ENCODE data around the gene NCAM2.

Gene NCAM2

GRCh38 chr21:21458124-21458631, 460.0 kb downstream of the NCAM2 start:
- Histone ChIP-seq H3K9me3 (ENCODE audit: low read length) (no peaks in the 10 kb centered on the region), H3K4me3 (ENCODE audit: low read depth, low read length, poor library complexity, severe bottlenecking) (no peak overlapping the region), H3K27ac (ENCODE audit: low read depth, low read length, poor library complexity, severe bottlenecking) (no peak overlapping the region), H3K79me2 (ENCODE audit: insufficient read depth, low read length) (no peaks in the 10 kb centered on the region), H3K27me3 (ENCODE audit: insufficient read depth, low read length) (no peaks in the 10 kb centered on the region), H3K9ac (ENCODE audit: low read length) (no peak overlapping the region), H2AFZ (ENCODE audit: low read length) (no peak overlapping the region), H3K4me1 (ENCODE audit: insufficient read depth, low read length, severe bottlenecking) (no peaks in the 10 kb centered on the region), H3K36me3 (ENCODE audit: insufficient read depth, low read length) (no peaks in the 10 kb centered on the region), H3K9me2 (ENCODE audit: low read depth, low read length) (no peaks in the 10 kb centered on the region), H3F3A (ENCODE audit: insufficient read depth, low read length) (no peaks in the 10 kb centered on the region), H4K20me1 (ENCODE audit: insufficient read depth, low read length) (no peaks in the 10 kb centered on the region), H3K4me2 (ENCODE audit: low read length) (no peak overlapping the region)
- no peak for TF ChIP-seq EZH2 (IDR thresholded peaks at IDR 0.05; ENCODE audit: borderline replicate concordance, low read length)
- TF ChIP-seq, protein P1, sequence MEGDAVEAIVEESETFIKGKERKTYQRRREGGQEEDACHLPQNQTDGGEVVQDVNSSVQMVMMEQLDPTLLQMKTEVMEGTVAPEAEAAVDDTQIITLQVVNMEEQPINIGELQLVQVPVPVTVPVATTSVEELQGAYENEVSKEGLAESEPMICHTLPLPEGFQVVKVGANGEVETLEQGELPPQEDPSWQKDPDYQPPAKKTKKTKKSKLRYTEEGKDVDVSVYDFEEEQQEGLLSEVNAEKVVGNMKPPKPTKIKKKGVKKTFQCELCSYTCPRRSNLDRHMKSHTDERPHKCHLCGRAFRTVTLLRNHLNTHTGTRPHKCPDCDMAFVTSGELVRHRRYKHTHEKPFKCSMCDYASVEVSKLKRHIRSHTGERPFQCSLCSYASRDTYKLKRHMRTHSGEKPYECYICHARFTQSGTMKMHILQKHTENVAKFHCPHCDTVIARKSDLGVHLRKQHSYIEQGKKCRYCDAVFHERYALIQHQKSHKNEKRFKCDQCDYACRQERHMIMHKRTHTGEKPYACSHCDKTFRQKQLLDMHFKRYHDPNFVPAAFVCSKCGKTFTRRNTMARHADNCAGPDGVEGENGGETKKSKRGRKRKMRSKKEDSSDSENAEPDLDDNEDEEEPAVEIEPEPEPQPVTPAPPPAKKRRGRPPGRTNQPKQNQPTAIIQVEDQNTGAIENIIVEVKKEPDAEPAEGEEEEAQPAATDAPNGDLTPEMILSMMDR (IDR thresholded peaks at IDR 0.05; ENCODE audit: low read length) = no peak

DNA sequence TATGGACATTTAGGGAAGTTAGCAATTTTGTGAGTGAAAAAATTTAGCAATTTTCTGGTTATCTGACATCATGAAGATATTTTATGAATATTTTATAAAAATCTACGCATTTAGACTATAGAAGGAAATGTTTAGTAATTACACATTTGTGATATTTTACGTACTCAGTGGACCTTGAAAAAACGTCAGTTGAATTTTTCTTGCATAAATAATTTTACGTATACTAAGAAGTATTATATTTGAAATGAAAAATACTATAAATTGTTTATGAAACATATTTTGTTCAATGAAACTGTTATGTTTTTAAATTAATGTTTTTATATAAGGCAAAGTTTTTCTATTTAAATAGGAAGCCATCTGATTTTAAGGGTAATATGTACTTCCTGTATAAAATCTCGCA, 462.8 kb downstream of the NCAM2 start:
- Histone ChIP-seq H3K4me2 (ENCODE audit: low read length) (no peak overlapping the region), H3K9ac (ENCODE audit: low read length) (no peak overlapping the region), H4K20me1 (ENCODE audit: insufficient read depth, low read length) (no peaks in the 10 kb centered on the region), H3K9me3 (ENCODE audit: low read length) (no peaks in the 10 kb centered on the region), H2AFZ (ENCODE audit: low read length) (no peak overlapping the region), H3K4me1 (ENCODE audit: insufficient read depth, low read length, severe bottlenecking) (no peaks in the 10 kb centered on the region), H3F3A (ENCODE audit: insufficient read depth, low read length) (no peaks in the 10 kb centered on the region), H3K27me3 (ENCODE audit: insufficient read depth, low read length) (no peaks in the 10 kb centered on the region), H3K4me3 (ENCODE audit: low read depth, low read length, poor library complexity, severe bottlenecking) (no peak overlapping the region), H3K36me3 (ENCODE audit: insufficient read depth, low read length) (no peaks in the 10 kb centered on the region), H3K79me2 (ENCODE audit: insufficient read depth, low read length) (no peaks in the 10 kb centered on the region), H3K27ac (ENCODE audit: low read depth, low read length, poor library complexity, severe bottlenecking) (no peak overlapping the region), H3K9me2 (ENCODE audit: low read depth, low read length) (no peaks in the 10 kb centered on the region)
- TF ChIP-seq, protein P1 (IDR thresholded peaks at IDR 0.05; ENCODE audit: low read length) = no peak
- no peak for TF ChIP-seq EZH2 (IDR thresholded peaks at IDR 0.05; ENCODE audit: borderline replicate concordance, low read length)

DNA sequence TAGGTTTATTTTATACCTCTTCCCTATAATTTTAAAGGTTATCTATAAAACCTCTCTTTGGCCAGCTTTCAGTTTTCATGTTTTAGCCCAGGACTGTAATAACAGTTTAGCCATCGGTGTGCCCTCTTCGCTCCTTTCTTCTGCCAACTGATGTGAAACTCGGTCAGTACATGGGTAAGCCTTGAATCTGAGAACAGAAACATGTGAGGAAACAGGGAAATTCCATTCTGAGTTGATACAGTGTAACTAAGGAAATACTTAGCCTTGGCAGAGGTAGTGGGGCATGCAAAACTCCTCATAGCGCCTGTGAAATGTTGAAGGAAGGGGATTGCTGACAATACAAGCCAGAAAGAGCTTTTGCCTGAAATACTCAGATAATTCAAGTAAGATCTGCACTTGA, 465.2 kb downstream of the NCAM2 start:
- Histone ChIP-seq H3K9me3 (ENCODE audit: low read length) (no peaks in the 10 kb centered on the region), H3K4me1 (ENCODE audit: insufficient read depth, low read length, severe bottlenecking) (no peaks in the 10 kb centered on the region), H2AFZ (ENCODE audit: low read length) (no peak overlapping the region), H3K36me3 (ENCODE audit: insufficient read depth, low read length) (no peaks in the 10 kb centered on the region), H3K9me2 (ENCODE audit: low read depth, low read length) (no peaks in the 10 kb centered on the region), H3K9ac (ENCODE audit: low read length) (no peak overlapping the region), H3K4me3 (ENCODE audit: low read depth, low read length, poor library complexity, severe bottlenecking) (no peak overlapping the region), H3F3A (ENCODE audit: insufficient read depth, low read length) (no peaks in the 10 kb centered on the region), H4K20me1 (ENCODE audit: insufficient read depth, low read length) (no peaks in the 10 kb centered on the region), H3K27ac (ENCODE audit: low read depth, low read length, poor library complexity, severe bottlenecking) (no peak overlapping the region), H3K27me3 (ENCODE audit: insufficient read depth, low read length) (no peaks in the 10 kb centered on the region), H3K79me2 (ENCODE audit: insufficient read depth, low read length) (no peaks in the 10 kb centered on the region), H3K4me2 (ENCODE audit: low read length) (no peak overlapping the region)
- no peak for TF ChIP-seq EZH2 (IDR thresholded peaks at IDR 0.05; ENCODE audit: borderline replicate concordance, low read length)
- TF ChIP-seq, protein P1 (IDR thresholded peaks at IDR 0.05; ENCODE audit: low read length) = no peak

Data from OCI-LY1 (cell line).